Duodenal mucosa (tissue), 2 donors: Measurements from ENCODE around the gene TMEM165.

Experiments
- H3K27ac ChIP-seq: one replicate; pipeline ENCODE4 v1.7.0; 2013; ENCODE audit warnings: low read depth, low read length
- H3K27me3 ChIP-seq, 2 donors: one replicate each; pipeline ENCODE4 v1.7.0; 2013; ENCODE audit warnings: low read length in 2 of 2, control low read depth in 1 of 2; ENCODE audit not compliant: insufficient read depth in 2 of 2, control insufficient read depth in 1 of 2
- H3K36me3 ChIP-seq, 2 donors: one replicate each; pipeline ENCODE4 v1.7.0; 2013; ENCODE audit warnings: low read length in 2 of 2, control low read depth in 1 of 2; ENCODE audit not compliant: insufficient read depth in 2 of 2, control insufficient read depth in 1 of 2
- H3K4me1 ChIP-seq, 2 donors: one replicate each; pipeline ENCODE4 v1.7.0; 2013; ENCODE audit warnings: low read length in 2 of 2, control low read depth in 1 of 2; ENCODE audit not compliant: insufficient read depth in 2 of 2, control insufficient read depth in 1 of 2
- H3K4me3 ChIP-seq, 2 donors: one replicate each; pipeline ENCODE4 v1.7.0; 2013; ENCODE audit warnings: low read length in 2 of 2, low read depth in 1 of 2
- H3K9ac ChIP-seq, 2 donors: one replicate each; pipeline ENCODE4 v1.7.0; 2013; ENCODE audit warnings: low read length in 2 of 2, low read depth in 1 of 2
- H3K9me3 ChIP-seq, 2 donors: one replicate each; pipeline ENCODE4 v1.7.0; 2013; ENCODE audit warnings: low read length in 2 of 2, control low read depth in 1 of 2; ENCODE audit not compliant: control insufficient read depth in 1 of 2

Gene TMEM165

DNA sequence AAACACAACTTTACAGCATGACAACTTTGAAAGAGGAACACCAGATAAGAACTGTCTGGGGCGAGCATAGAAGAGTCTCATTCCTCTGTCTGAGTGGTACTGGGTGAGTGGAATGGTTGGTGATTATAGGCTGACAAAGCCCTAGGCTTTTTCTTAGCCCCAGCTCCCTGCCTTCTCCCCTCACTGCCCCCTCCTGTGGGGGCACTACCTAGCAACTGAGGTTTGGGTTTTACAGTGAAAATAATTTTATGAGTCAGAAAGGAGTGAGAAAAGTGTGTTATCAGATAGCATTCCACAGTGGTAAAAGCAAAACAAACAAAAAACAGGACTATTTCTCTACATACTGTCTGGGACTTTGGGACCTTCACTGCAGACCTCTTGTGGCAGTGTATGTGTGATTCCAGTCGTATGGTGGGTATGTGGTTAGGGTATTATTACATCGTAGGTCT is 10.5 kb upstream of the TMEM165 start:
- H3K9ac ChIP-seq = no peak overlapping the region

DNA sequence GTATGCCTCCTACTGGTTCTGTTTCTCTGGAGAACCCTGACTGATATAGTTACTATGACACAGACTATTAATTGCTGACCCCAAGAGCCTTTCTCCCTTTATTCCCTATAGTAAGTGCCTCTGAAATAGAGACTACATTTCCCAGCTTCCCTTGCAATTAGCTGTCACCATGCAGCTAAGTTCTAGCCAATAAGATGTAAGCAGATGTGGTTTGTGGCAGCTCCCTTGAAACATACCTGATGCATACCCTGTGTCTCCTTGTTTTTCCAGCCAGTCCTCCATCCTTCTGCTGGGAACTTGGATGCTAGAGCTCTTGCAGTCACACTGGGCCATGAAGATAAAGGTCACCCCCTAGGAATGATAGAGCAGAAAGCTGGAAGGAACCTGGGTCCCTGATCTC is 9.7 kb upstream of the TMEM165 start:
- Histone ChIP-seq H3K4me1 (peaks cover 7 to 12% of the 10 kb centered on the region in 2 donors), H3K27ac (no peak overlapping the region), H3K27me3 (no peaks in the 10 kb centered on the region), H3K36me3 (no peaks in the 10 kb centered on the region), H3K4me3 (no peak overlapping the region), H3K9ac (no peak overlapping the region), H3K9me3 (no peaks in the 10 kb centered on the region)

More for the DNA sequence above, 10.5 kb upstream of the TMEM165 start:
- Histone ChIP-seq H3K27me3 (no peaks in the 10 kb centered on the region), H3K4me1 (peaks cover 13% of the 10 kb centered on the region in 2 donors), H3K9me3 (no peaks in the 10 kb centered on the region), H3K36me3 (no peaks in the 10 kb centered on the region), H3K27ac (no peak overlapping the region), H3K4me3 (no peak overlapping the region)

DNA sequence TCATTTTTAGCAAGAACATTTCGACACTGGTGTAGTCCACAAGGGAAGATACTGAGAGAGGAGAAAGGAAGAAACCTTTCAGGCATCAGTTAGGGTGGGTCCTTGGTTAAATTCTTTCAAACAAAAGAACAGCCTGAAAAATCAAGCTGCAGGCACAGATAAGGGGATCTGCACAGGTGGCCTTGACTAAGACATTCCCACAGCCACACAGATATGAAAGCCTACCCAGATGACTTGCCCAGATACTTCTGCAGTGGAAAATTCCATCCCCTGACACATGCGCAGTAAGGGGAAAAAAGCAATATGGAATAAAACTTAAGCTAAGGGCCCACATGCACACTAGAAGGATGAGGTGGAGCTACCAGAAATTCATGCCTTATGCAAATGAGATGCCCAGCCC is 8.9 kb upstream of the TMEM165 start:
- no peak overlapping the region for H3K4me3 ChIP-seq
- no peaks in the 10 kb centered on the region for H3K36me3 ChIP-seq
- H3K4me1 ChIP-seq = peaks cover 0 to 4% of the 10 kb centered on the region in 2 donors
- H3K9ac ChIP-seq = no peak overlapping the region
- no peak overlapping the region for H3K27ac ChIP-seq
- no peaks in the 10 kb centered on the region for H3K27me3 ChIP-seq
- H3K9me3 ChIP-seq = no peaks in the 10 kb centered on the region

DNA sequence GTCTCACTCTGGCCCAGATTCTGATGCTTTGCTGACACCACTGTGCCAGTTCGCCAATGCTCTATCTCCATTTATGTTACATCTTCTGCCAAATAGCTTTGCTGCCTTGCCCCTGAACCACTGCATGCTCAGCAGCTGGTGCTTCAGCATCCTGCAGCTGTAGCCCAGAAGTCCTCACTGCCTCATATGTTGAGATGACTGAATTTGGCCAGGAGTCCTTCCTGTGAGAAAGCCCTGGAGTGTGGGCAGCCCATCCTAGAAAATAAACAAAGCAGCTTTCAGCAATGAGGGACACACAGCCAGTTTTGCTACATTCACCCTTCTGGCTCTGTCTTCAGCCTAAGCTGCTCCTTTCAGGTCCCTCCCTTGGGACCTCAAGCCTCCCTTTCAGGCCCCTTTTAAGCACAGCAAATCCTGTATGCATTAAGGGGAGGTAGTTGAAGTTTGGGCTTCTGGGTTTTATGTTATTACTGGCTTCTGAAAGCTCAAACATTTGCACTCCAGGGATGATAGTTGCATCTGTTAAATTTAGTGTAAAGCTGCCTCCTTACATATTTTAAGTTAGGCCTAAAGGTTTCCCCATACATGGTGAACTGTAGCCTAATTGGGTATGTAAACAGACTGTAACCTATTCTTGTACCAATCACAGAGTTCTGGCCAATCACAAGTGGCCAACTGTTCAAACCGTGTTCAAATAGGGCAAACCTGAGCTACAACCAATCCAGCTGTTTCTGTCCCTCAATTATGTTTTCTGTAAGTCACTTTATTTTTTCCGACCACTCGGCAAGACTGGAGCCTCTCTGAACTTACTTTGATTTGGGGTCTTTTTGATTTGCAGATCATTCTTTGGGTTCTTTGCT is 2.1 kb upstream of the TMEM165 start:
- no peak overlapping the region for H3K9ac ChIP-seq
- H3K27me3 ChIP-seq = no peaks in the 10 kb centered on the region
- no peak overlapping the region for H3K4me3 ChIP-seq
- no peaks in the 10 kb centered on the region for H3K9me3 ChIP-seq
- no peak overlapping the region for H3K27ac ChIP-seq
- no peaks in the 10 kb centered on the region for H3K36me3 ChIP-seq
- peaks cover 17 to 25% of the 10 kb centered on the region in 2 donors for H3K4me1 ChIP-seq

DNA sequence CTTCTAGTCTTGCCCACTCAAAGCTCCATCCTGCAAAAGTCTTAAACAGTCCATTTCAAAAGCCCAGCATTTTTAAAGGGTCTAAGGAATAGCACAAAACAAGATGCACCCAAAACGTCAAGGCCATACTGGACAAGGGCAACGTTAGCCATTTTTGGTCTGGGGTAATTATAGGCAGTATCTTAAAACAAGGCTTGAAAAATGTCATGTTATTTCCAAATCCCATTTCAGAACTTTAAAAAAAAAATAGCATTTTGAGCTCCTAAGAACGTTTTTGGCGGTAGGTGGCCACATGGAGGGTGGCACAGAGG is 584 bp upstream of the TMEM165 start:
- peak overlapping the region; percentile 51 to 82 for H3K9ac ChIP-seq
- H3K27me3 ChIP-seq = no peaks in the 10 kb centered on the region
- H3K27ac ChIP-seq = peak overlapping the region; percentile 98
- H3K36me3 ChIP-seq = peaks cover 0 to 6% of the 10 kb centered on the region in 2 donors
- H3K4me3 ChIP-seq = peak overlapping the region; percentile 76 to 97
- peaks cover 25 to 32% of the 10 kb centered on the region in 2 donors for H3K4me1 ChIP-seq
- no peaks in the 10 kb centered on the region for H3K9me3 ChIP-seq

DNA sequence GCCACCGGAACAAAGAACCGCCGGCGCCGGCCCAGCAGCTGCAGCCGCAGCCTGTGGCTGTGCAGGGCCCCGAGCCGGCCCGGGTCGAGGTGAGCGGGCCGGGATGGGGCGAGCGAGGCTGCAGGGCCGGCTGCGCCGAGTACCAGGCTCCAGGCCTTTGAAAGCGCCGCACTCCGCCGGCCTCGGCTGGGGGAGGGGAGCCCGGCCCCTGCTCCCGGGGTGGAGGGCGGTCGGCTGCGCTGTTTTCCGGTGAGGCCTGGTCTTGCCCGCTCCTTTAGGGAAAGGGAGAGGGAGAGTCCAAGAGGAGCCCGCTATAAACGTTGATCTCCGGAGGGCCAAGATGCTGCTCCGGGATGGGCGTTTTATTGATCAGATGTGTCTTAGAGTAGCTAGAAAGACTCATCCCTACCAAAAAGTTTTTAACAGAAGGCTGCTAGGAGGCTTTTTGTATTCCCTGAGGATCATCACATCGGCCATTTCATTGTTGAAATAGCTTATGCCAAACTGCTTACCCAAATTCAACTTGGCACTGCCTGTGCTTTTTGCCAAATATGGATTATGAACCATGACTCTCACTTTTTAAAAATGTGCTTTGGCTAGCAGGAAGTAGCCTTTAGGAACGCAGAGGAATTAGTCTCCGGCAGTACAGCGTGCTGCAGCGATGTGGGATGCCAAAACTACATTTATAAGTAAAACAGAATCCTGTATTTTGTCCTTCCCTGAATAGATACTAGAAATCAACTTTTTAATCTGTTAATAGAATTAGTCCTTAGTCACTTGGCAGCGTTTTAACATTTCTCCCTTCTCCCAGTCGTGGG is 760 bp downstream of the TMEM165 start:
- Histone ChIP-seq H3K9me3 (no peaks in the 10 kb centered on the region), H3K4me3 (peak overlapping the region; percentile 76 to 97), H3K4me1 (peaks cover 25 to 41% of the 10 kb centered on the region in 2 donors), H3K9ac (peak overlapping the region; percentile 68 to 85), H3K27me3 (no peaks in the 10 kb centered on the region), H3K27ac (peak overlapping the region; percentile 98), H3K36me3 (peaks cover 3 to 6% of the 10 kb centered on the region in 2 donors)

DNA sequence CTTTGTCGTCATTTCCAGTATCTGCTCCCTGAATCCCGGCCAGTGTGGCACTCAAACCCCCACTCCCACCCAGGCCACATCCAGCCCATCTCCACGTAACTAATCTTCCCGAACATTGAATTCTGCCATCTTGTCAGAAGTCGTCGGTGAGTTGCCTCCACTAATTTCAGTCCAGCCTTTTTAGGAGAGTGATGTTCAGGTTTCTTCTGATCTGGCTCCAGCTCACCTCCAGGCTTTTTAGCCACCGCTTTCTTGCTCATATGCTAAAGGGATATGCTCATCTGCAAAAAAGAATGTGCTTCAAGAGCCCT is 1.3 kb downstream of the TMEM165 start:
- H3K27me3 ChIP-seq = no peaks in the 10 kb centered on the region
- no peaks in the 10 kb centered on the region for H3K9me3 ChIP-seq
- peak overlapping the region; percentile 98 for H3K27ac ChIP-seq
- peaks cover 3 to 6% of the 10 kb centered on the region in 2 donors for H3K36me3 ChIP-seq
- H3K9ac ChIP-seq = peak overlapping the region; percentile 68 to 85
- H3K4me1 ChIP-seq = peaks cover 25 to 41% of the 10 kb centered on the region in 2 donors
- H3K4me3 ChIP-seq = peak overlapping the region; percentile 76 to 97

DNA sequence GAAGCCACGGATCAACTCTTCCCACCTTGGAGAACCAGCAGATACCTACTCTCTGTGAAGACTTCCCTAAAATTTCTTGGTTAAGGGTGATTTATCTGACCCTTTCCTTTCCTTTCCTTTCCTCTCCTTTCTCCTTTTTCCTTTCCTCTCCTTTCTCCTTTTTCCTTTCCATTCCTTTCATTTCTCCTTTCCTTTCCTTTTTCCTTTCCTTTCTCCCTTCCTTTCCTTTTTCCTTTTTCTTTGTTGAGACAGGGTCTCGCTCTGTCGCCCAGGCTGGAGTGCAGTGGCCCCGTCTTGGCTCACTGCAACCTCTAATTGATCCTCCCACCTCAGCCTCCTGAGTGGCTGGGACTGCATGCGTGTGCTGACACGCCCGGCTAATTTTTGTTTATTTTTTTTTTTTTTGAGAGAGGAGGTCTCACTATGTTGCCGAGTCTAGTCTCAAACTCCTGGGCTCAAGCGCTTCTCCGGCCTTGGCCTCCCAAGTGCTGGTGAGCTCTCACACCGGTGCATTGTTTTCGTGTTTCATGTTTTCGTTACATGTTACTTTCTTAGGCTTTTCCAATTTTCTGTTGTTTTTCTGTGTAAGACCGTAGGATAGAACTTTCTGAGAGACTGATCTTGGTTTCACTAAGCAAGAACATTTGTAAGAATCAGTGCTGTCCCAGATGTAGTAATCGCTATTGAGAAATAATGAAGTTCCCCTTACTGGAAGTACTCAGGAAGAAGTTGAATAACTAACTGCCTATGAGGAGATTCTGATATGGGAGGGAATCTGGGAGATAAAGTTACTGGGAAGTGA is 2.0 kb downstream of the TMEM165 start:
- Histone ChIP-seq H3K9ac (peak overlapping the region; percentile 68 to 85), H3K4me3 (peak overlapping the region; percentile 76 to 97), H3K27ac (peak overlapping the region; percentile 98), H3K27me3 (no peaks in the 10 kb centered on the region), H3K4me1 (peaks cover 25 to 41% of the 10 kb centered on the region in 2 donors), H3K9me3 (no peaks in the 10 kb centered on the region), H3K36me3 (peaks cover 3 to 6% of the 10 kb centered on the region in 2 donors)

DNA sequence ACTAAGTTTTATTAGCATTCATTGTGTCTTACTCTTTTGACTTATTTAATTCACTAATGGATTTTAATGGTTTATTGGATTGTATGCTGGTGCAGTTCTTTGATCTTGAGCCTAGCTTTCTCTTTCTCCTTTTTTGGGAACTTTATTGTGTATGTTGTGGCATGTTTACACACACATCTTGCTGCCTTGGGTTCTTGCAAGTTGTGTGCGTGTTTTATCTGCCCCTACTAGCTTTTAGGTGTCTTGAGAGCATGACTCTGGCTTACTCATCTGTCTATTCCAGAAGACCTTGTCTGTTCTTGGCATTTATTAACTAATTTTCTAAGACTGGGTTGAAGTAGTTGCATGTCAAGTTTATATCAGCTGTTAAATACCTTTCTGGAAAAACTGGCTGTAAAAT is 2.7 kb downstream of the TMEM165 start:
- Histone ChIP-seq H3K4me3 (peak overlapping the region; percentile 76 to 97), H3K4me1 (peaks cover 25 to 41% of the 10 kb centered on the region in 2 donors), H3K27ac (peak overlapping the region; percentile 8), H3K27me3 (no peaks in the 10 kb centered on the region), H3K36me3 (peaks cover 3 to 6% of the 10 kb centered on the region in 2 donors), H3K9me3 (no peaks in the 10 kb centered on the region), H3K9ac (peak overlapping the region in 1 of 2 donors; percentile 85)
